Tibial nerve (tissue), 3 donors: ENCODE results near the gene MOSPD3.

ENCODE experiments used
- CTCF ChIP-seq, 5 experiments: fragments of 200-600 bp in 3 of 5; fragments of 450-650 bp in 2 of 5; sonication (generic) in 3 of 5; IDR thresholded peaks; one replicate each; pipeline ENCODE4 v1.5.1; 2016 to 2019; ENCODE audit warnings: antibody characterized with exemption in 5 of 5, mild to moderate bottlenecking in 3 of 5, moderate library complexity in 2 of 5
- POLR2A ChIP-seq, 2 donors: fragments of 450-650 bp; IDR thresholded peaks; one replicate each; pipeline ENCODE4 v1.6.1; 2017; ENCODE audit warnings: antibody characterized with exemption in 2 of 2, mild to moderate bottlenecking in 2 of 2, moderate library complexity in 2 of 2

GRCh38 chr7:100627238-100627549 lies 14.9 kb downstream of the MOSPD3 start:
- no peak for TF ChIP-seq CTCF (IDR thresholded peaks at IDR 0.05)
- TF ChIP-seq POLR2A (IDR thresholded peaks at IDR 0.05): no peak
